ENCODE measurements around the gene RCAN1.

The RCAN1 gene

DNA sequence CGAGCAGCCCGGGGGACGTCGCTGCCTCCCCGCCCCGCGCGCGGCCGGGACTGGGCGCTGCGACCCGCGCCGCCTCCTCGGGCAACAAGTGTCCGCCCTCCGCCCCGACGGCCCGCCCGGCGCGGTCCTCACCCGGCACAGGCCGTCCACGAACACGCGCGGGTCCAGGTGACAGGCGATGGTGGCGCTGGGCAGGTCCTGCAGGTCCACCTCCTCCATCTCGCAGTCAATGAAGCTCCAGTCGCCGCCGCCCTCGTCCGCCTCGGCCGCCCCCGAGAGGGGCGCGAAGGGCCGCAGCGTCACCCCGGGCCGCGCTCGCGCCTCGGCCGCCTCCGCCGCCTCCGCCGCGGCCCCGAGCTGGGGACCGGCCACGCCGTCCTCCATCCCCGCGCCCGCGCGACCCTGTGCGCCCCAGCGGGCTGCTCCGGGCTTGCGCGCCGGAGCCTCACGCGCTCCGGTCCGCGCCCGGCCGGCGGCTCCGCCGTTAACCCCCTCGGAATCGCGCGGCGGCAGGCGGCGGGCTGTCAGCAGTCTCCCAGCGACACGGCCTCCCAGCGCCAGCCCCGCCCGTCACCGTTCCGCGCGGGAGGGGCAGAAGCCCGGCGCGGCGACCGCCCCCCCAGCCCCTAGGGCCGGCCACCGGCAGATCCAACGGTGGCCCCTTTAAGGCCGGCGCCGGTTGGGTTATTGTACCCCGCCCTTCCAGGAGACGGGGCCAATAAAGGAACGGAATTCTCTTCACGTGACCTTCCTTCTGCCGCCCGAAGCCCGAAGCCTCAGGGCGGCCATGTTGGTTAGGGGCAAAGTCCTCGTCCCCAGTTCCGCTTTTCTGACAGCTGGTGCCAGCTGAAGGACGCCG is at the start of gene RCAN1:
TSS of gene RCAN1 (minus strand) at position 486 of the 859 bp plus-strand sequence. CDS start at position 384, 102 bp downstream.
- Histone ChIP-seq H3K27ac (peak within 1 kb of the TSS in 20 of 21 experiments; percentile 52 to 94 (median 86)), H3K4me3 (peak within 1 kb of the TSS; percentile 52 to 88 (median 80))

DNA sequence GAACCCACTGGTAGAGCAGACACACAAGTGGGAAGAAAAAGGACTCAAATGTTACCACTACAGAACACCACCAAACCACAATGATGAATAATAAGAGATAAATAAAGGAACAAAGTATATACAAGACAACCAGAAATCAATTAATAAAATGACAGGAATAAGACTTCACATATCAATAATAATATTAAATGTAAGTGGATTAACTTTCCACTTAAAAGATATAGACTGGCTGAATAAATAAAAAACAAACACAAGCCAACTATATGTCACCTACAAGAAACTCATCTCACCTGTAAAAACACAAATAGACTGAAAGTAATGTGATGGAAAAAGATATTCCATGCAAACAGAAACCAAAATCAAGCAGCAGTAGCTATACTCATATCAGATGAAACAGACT is 46.9 kb upstream of the RCAN1 start:
- Histone ChIP-seq H3K4me3 (no peak overlapping the region), H3K27ac (no peak overlapping the region)

DNA sequence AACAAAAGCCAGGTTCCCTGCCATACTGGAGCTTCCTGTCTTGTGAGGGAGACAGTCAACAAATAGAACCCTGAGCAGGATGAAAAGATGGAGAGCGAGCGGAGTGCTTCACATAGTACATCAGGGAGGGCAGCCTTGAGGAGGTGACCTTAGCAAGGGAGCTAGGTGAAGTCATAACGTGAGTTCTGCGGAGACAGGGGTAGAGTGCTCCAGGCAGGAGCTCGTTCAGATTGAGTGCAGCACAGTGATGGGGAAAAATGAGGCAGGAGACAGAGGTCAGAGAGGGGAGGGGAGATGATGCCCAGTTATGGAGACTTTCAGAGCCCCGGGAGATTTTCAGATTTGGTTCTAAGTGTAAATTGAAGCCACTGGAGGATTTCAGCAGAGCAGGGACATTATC is 38.6 kb upstream of the RCAN1 start:
- H3K4me3 ChIP-seq: no peak overlapping the region
- H3K27ac ChIP-seq: no peak overlapping the region

DNA sequence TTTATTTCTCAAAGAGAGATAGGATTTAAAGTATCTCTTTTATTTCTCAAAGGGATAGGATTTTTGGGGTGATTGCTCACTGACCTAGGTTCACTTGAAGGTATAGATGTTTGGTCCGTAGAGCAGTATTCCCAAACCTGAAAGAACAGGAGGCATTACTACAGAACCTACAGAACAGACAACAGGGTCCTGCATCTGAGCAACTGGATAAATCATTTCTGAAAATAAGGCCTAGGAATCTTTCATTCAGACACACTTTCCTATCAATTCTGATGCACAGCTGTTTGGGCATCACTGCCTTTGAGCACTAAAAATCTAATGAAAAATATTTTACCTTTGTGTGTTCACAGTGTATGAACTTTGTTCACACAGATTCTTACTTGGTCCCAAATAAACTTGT is 36.7 kb upstream of the RCAN1 start:
- Histone ChIP-seq H3K27ac (no peak overlapping the region), H3K4me3 (no peak overlapping the region)

DNA sequence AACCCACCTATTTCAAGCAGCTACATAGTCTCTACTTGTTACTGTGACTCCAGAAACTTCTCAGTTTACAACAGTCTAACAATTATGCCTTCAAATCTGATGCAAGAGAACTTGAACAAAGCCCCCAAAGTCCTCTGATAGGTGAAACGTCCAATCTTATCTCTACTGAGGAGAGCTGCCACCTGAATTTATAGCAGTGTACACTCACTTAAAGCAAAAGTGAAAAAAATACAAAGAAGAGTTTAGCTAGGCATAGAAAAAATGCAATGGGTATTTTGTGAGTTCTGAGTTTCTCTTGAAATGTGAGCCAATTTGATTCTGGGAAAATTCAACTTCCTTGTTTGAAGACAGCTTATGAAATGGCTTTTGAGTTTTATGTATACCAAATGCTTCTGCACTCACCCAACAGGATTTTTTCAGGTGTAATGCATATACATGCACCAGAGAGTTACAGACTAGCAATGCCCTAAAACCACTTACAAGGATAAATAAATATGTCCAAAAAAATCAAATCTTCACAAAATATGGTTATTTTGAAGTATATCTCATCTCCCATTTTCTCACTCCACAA is 36.0 kb upstream of the RCAN1 start:
- no peak overlapping the region for H3K27ac ChIP-seq
- H3K4me3 ChIP-seq: no peak overlapping the region

DNA sequence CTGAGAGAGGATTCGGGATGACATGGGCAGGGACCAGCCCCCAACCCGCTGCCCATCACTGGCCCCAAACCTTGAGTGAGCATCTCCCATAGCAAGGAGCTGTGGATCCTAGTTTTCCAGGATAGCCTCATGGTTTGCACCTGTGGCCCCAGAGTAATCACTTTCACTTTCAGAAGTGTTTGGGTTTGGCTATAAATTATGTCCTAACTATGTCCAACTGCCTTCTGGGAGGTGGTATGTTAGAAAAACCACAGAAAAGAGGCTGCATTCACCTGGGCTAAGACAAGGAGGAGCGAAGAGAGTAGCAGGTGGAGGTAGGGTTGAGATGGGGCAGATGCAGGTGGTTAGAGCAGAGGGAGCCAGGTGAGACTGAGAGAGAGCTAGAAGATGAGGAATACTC is 34.5 kb upstream of the RCAN1 start:
- H3K27ac ChIP-seq: no peak overlapping the region
- no peak overlapping the region for H3K4me3 ChIP-seq

DNA sequence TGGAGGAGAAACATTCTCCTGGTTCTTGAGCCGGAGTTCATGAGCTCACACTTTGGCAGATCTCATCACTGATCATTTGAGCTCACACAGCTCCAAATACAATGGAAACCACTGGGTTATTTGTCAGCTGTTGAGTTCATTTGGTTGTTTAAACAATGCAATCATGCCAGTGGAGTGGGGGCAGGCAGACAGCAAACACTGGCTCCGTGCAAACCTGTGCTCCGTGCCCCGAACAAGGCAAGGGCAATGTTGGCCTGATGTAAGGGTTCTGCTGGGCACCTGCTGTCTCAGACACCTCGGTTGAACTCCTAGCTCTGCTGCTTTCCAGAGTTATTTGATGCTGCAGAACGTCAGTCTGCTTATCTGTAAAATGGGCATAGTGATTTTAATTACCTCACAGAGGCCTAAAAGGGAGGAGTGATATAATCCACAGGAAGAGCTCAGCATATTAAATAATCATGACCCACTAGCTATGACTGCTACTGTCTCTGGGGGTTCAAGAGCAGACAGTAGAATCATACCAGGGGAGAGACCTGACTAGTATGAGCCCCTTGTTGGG is 33.9 kb upstream of the RCAN1 start:
- Histone ChIP-seq H3K4me3 (no peak overlapping the region), H3K27ac (no peak overlapping the region)

DNA sequence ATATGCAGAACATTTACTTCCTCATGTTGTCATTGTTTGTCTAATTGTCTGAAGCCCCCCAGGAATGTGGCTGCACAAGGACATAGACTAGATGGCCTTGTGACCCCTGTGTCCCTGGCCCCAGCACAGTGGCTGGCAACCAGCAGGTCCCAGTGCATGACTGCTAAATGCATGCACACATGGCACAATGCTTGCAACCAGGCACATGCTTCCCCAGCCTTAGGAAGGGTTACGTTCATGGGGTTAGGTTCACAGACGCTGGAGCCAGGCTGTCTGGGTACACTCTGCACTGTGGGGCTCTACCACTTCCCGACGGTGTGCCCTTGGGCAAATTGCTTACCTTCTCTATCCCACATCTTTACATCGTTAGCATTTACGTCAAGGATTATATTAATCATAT is 32.6 kb upstream of the RCAN1 start:
- Histone ChIP-seq H3K27ac (no peak overlapping the region), H3K4me3 (no peak overlapping the region)

DNA sequence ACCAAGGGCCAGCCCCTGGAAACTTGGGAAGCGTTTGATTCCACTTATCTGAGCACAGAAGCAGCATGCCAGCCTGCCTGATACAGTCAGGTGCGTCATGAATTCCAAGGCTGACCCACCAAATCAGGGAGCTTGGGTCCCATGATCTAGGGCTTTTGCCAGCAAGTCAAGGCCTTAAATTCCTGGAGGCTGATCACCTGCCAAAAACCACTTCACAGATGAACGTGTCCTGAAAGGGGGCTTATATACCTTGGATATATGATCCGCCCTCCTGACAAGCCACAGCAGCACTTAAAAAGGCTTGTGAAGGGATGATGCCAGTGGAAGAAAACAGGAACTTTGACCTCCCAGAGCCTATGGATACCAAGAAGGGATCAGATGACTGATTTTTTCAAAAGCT is 29.9 kb upstream of the RCAN1 start:
- H3K4me3 ChIP-seq: no peak overlapping the region

DNA sequence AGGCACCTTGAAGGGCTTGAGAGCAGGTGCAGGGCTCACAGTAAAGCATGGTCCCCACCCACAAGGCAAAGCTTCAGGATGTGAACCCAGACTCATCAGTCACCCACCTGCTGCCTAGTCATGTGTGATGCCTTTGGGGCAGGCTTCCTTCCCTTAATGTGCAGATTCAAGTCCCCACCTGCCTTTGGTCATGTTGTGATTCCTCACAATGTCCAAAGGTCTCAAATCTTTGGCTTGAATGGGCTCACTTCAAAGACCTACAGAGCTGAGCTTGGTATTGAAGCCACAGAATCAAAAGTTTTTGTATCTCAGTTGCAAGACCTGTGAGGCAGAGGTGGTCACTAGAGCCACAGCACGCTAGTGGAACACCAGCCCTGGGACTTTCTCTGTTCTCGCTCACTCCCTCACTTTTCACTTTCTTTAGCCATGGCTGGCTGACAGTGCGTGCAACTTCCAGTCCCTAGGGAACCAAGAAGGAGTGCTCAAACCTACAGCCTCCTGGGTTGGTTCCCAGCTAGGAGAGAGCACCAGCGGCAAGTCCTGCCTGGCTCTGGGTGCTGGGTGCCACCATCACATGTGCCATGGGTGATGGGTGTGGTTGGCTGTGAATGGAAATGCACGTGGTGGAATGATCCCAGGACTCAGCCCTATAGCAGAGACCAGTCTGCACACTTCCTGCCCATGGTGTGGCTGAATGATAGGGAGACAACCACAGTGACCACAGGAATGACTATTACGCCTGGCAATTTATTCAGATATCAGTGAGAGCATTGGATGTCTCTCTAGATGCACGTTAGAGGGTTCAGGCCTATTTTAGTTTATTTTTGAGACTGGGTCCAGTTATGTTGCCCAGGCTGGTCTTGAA is 27.5 kb upstream of the RCAN1 start:
- Histone ChIP-seq H3K4me3 (no peak overlapping the region), H3K27ac (no peak overlapping the region)

More for the DNA sequence above, 29.9 kb upstream of the RCAN1 start:
- no peak overlapping the region for H3K27ac ChIP-seq

DNA sequence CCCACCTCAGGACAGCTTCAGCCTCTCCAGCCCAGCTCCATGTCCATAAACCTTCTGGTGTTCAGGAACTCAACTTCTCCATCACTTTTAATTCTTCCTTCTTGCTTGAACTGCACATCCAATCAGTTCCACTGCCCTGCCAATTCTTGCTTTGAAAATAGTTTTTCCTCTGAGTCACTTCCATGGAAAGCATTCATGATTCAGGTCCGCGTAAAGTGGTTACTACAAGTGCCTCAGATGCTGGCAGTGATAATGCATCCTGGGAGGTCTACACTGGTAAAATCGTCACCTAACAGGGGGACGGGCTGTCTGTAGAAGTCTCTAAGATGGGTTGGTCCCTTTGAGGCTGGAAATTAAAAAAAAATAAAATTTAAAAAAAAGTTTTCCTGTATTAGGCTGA is 25.9 kb upstream of the RCAN1 start:
- H3K4me3 ChIP-seq: no peak overlapping the region

DNA sequence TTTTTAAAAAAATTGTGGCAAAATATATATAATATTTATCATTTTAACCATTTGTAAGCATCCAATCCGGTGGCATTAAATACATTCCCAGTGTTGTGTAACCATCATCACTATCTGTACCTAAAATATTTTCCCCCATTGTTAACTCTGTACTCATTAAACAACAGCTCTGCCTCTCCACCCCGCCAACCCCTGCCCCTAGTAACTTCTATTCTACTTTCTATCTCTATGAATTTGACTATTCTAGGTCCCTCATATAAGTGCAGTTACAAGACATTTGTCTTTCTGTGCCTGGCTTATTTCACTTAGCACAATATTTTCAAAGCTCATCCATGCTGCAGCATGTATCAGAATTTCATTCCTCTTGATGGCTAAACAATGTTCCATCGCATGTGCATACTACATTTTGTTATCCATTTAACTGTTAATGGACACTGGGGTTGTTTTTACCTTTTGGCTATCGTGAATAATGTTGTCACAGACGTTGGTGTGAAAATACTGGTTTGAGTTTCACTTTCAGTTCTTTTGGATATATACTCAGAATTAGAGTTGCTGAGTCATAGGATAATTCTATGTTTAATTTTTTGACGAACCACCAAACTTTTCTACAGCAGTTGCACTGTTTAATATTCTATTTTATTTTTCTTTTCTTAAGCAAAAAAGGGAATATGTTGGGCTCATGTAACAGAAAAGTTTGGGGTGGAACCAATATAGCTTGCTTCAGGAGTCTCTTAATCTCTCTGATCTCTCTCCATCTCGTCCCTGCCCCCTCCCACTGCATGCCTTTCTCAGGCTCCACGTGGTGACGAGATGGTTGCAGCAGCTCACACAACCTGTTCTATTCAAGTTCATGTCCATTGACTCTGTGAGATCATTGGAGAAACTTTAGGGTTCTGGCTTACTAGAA is 25.2 kb upstream of the RCAN1 start:
- Histone ChIP-seq H3K27ac (peak overlapping the region in 1 of 21 experiments; percentile 43), H3K4me3 (no peak overlapping the region)

More for the DNA sequence above, 25.9 kb upstream of the RCAN1 start:
- H3K27ac ChIP-seq: peak overlapping the region in 1 of 21 experiments; percentile 43

DNA sequence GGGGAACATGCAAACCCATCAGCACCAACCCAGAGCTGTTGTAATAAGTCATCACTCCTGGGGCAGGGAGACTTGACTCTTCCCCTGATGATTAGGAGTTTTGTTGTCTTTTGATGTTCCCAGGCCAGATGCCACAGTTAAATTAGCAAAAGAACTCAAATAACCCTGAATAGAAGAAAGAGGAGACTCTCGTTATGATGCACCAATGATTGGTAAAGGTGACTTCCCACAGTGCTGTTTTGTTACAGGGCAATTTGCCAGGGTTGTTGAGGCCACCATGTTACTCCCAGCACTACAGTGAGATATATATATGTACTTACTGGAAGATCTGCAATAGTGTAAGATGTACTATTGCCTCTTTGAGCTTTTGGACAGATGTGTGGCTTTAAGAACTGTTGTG is 24.3 kb upstream of the RCAN1 start:
- H3K27ac ChIP-seq: no peak overlapping the region
- H3K4me3 ChIP-seq: no peak overlapping the region

DNA sequence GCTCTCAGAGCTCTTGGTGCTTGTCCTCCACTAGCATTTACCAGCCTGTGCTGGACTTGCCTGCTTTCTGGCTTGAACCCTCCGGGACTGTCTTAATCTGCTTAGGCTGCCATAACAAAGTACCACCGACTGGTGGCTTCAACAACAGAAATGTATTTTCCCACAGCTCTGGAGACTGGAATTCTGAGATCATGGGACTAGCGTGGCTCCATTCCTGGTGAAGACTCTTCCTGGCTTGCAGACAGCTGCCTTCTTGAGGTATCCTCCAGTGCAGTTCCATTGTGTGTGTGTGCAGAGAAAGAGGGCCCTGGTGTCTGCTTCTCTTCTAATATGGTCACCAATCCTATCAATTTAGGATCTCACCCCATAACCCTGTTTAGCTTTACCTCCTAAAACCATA is 22.0 kb upstream of the RCAN1 start:
- H3K4me3 ChIP-seq: no peak overlapping the region
- no peak overlapping the region for H3K27ac ChIP-seq

DNA sequence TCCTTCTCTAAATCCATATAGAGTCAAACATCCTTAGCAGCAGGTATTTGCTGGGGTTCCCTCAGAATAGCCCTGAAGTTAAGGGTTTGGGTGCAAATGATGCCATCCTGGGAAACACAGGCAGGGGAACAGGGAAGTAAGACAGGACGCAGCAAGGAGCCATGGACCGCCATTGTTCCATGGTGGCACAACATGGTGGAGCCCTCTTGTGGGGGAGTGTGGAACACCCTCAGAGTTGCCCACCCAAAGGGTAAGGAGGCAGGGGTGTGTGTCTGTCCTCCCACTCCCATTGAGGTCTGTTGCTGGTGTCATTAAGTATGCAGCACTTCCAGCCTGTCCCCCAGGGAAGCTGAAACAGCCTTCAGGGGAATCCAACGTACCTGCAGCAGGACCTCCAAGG is 20.4 kb upstream of the RCAN1 start:
- Histone ChIP-seq H3K27ac (no peak overlapping the region), H3K4me3 (no peak overlapping the region)

DNA sequence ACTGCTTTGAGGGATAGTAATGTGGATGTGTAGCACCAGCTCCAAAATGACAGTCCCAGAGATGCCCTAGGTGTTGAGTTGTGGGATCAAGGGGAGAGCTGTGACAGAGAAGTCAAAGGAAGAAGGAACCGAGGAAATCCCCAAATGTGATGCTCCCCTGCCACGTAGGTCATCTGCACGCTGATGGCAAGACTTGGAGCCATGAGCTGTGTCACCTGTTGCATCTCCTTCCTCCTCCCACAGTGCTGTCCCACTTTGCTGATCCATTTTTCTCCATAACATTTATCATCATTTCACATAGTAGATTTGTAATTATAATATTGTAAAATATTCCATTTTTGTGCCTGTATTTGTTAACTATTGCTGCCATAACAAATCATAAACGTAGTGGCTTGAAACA is 17.6 kb upstream of the RCAN1 start:
- no peak overlapping the region for H3K27ac ChIP-seq
- H3K4me3 ChIP-seq: no peak overlapping the region

DNA sequence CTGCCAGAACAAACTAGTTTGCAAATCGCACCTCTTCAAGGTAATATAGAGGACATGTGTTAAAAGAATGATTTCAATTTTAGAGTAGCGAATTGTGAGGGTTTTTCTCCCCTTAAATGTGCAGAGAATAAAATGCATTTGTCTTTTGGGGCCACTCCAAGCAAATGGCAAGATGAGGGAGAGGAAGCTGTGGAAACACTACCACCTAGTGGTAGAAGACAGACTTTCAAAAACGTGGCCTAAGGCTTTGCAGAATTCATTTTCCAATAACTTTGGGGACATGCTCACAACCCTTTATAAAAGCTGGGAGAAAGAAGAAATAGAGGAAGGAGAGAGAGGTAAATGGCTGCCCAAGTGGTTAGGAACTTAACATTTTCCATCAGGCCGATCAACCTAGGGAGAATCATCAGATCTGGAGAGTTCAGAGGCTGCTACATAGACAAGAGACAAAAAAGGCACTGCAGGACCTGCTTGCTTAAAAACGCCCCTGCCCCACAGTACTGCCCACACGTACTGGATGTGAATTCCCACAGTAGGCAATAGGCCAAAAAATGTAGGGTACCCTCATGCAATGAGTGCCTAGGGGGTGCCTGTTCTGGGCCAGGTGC is 15.7 kb upstream of the RCAN1 start:
- no peak overlapping the region for H3K4me3 ChIP-seq
- H3K27ac ChIP-seq: no peak overlapping the region

DNA sequence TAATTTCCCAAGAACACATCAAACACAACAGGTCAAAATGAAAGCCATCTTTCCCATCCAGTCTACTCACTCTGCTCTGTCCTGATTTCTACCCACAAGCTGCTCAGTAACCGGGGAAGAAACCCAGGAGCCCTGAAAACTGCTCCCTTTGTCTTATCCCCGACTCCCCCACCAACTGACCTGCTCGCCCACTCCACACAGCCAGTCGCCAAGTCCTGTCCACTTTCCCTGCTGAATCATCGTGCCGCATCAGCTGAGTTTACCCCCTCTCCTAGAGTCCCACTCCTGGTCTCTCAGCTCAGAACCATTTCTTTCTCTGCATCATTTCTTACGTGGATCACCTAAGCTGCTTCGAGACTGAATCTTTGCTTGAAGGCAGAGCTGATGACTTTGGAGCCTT is 11.2 kb upstream of the RCAN1 start:
- H3K27ac ChIP-seq: no peak overlapping the region
- no peak overlapping the region for H3K4me3 ChIP-seq
